ENCODE results near the gene RNF146.

DNA sequence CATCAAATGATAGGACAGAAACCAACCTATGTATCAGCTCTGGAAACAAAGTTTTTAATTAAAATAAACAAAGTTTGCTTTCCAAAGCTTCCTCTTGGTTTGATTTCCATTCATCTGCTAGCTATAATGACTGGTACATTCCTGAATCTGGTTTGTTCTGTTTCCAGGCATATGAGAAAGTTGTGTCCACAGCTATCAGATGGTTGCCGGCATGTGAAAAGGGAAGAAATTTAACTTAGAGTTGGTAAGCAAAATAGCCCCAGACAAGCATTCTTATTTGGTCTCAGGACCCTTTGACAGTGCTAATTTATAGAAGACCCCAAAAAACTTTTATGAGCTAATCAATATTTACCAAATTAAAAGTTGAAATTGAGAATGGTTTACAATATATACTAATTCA, 3.8 kb upstream of the RNF146 start:
- TF ChIP-seq, protein P1, sequence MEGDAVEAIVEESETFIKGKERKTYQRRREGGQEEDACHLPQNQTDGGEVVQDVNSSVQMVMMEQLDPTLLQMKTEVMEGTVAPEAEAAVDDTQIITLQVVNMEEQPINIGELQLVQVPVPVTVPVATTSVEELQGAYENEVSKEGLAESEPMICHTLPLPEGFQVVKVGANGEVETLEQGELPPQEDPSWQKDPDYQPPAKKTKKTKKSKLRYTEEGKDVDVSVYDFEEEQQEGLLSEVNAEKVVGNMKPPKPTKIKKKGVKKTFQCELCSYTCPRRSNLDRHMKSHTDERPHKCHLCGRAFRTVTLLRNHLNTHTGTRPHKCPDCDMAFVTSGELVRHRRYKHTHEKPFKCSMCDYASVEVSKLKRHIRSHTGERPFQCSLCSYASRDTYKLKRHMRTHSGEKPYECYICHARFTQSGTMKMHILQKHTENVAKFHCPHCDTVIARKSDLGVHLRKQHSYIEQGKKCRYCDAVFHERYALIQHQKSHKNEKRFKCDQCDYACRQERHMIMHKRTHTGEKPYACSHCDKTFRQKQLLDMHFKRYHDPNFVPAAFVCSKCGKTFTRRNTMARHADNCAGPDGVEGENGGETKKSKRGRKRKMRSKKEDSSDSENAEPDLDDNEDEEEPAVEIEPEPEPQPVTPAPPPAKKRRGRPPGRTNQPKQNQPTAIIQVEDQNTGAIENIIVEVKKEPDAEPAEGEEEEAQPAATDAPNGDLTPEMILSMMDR (IDR thresholded peaks at IDR 0.05; ENCODE audit: poor library complexity, severe bottlenecking) = no peak
- TF ChIP-seq RAD21 (conservative IDR thresholded peaks at IDR 0.05) (no peak), POLR2AphosphoS5 (IDR thresholded peaks at IDR 0.05) (no peak)
